C4-2B (cell line): ENCODE data around the gene LRPAP1.
A peak's percentile ranks its signal among the peaks of the same experiment; 100 is the strongest.

Experiments used
- ZFX ChIP-seq: fragments of 450-650 bp; IDR thresholded peaks from 2 replicates; pipeline ENCODE4 v1.6.1; 2017
- TF ChIP-seq, protein P1 (sequence below): fragments of 450-650 bp; conservative IDR thresholded peaks from 2 replicates; pipeline ENCODE4 v1.5.1; 2017; ENCODE audit warnings: mild to moderate bottlenecking

DNA sequence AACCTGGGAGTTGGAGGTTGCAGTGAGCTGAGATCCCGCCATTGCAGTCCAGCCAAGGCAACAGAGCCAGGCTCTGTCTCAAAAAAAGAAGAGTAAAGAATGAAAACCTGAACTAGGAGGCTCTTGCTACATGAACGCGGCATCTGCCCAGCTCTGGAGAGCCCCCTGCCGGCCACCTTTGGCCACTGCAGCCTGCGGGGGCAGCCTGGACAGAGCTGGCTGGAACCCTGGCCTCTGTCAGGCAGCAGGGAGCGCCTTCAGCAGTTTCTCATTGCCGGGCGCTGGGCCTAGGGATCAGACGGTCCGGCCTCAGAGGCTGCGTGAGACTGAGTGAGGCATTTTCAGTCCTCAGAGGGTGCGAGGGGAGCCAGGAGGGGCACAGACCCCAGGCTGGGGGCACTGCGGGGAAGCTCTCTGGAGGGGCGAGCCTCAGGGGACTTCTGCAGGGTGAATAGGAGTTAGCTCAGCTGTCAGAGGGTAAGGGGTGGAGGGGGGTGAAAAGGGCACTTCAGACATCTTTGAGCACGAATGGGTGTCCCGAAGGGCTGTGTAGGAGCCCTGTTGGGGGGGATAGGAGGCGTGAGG, 51.6 kb downstream of the LRPAP1 start:
- TF ChIP-seq, protein P1, sequence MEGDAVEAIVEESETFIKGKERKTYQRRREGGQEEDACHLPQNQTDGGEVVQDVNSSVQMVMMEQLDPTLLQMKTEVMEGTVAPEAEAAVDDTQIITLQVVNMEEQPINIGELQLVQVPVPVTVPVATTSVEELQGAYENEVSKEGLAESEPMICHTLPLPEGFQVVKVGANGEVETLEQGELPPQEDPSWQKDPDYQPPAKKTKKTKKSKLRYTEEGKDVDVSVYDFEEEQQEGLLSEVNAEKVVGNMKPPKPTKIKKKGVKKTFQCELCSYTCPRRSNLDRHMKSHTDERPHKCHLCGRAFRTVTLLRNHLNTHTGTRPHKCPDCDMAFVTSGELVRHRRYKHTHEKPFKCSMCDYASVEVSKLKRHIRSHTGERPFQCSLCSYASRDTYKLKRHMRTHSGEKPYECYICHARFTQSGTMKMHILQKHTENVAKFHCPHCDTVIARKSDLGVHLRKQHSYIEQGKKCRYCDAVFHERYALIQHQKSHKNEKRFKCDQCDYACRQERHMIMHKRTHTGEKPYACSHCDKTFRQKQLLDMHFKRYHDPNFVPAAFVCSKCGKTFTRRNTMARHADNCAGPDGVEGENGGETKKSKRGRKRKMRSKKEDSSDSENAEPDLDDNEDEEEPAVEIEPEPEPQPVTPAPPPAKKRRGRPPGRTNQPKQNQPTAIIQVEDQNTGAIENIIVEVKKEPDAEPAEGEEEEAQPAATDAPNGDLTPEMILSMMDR = peak; percentile 98
- no peak for TF ChIP-seq ZFX
